GM12878 (cell line): ENCODE data around the gene COBLL1. TPM values are rescaled to one million over a fixed set of nuclear protein-coding genes. Genes with fewer than 3 reads are reported as not detected.

Experiments used
- ATAC-seq: fragments of 200-7000 bp; cut with Tn5 transposase; 3 replicates; pipeline ENCODE4 v1.9.1; 2020; ENCODE audit warnings: mild to moderate bottlenecking, moderate library complexity
- BruUV-seq: library from RNA; stranded (reverse); fragments of 400-500 nt; replicated peaks from 2 replicates; lab custom pipeline; 2021; lab: Mats Ljungman, UMichigan
- CTCF ChIA-PET: fragments of 300-600 bp; sonication (Branson Sonifier 250); formaldehyde crosslinking; extraction: SDS; loops from one replicate; lab custom pipeline; 2021; ENCODE audit warnings: inconsistent platforms; lab: Yijun Ruan, JAX
- POLR2A ChIA-PET: fragments of 350-600 bp; formaldehyde crosslinking; extraction: SDS; loops from one replicate; lab custom pipeline; 2021; ENCODE audit warnings: inconsistent platforms; lab: Charles Lee
- RAD21 ChIA-PET: fragments of 300-600 bp; sonication (Branson Sonifier 250); formaldehyde crosslinking; loops from one replicate; lab custom pipeline; 2023; ENCODE audit warnings: antibody characterized with exemption; ENCODE audit not compliant: unreplicated experiment; lab: Charles Lee
- SMC1A ChIA-PET: fragments of 300-600 bp; sonication (Branson Sonifier 250); formaldehyde crosslinking; loops from one replicate; lab custom pipeline; 2023; ENCODE audit not compliant: unreplicated experiment, uncharacterized antibody; lab: Charles Lee
- DNase-seq: peaks from one replicate; pipeline ENCODE4 v3.0.0-alpha.2; 2011; ENCODE audit warnings: low read depth, low spot score
- FAIRE-seq: peaks from 3 replicates; lab custom pipeline; 2011; peaks lifted over from hg19 to GRCh38; lab: Jason Lieb, UNC
- H2AFZ ChIP-seq: 2 replicates; pipeline ENCODE4 v1.6.0; 2011; ENCODE audit warnings: low read depth, low read length, control low read depth; ENCODE audit not compliant: control insufficient read depth
- H3K27ac ChIP-seq: 2 replicates; pipeline ENCODE4 v1.5.1; 2011; ENCODE audit warnings: control low read depth; ENCODE audit not compliant: control insufficient read depth, insufficient read depth
- H3K27me3 ChIP-seq, 2 experiments: replicated peaks in 1 of 2; 2 replicates each; pipeline versions ENCODE4 v1.6.0 to v1.6.1; 2011; ENCODE audit warnings: low read length in 1 of 2; ENCODE audit not compliant: control insufficient read depth in 2 of 2, insufficient read depth in 2 of 2
- H3K36me3 ChIP-seq, 2 experiments: 2 replicates each; pipeline ENCODE4 v1.5.1; 2011; ENCODE audit warnings: low read length in 1 of 2; ENCODE audit not compliant: control insufficient read depth in 2 of 2, insufficient read depth in 2 of 2
- H3K4me1 ChIP-seq: 2 replicates; pipeline ENCODE4 v1.6.1; 2011; ENCODE audit warnings: mild to moderate bottlenecking, low read length, moderate library complexity, mixed read lengths; ENCODE audit not compliant: control insufficient read depth, insufficient read depth
- H3K4me2 ChIP-seq: 2 replicates; pipeline ENCODE4 v1.6.0; 2011; ENCODE audit warnings: control low read depth; ENCODE audit not compliant: control insufficient read depth, insufficient read depth
- H3K4me3 ChIP-seq: fragments of 200-600 bp; sonication (generic); 2 replicates; pipeline ENCODE4 v1.5.1; 2016
- H3K79me2 ChIP-seq: 2 replicates; pipeline ENCODE4 v1.6.0; 2011; ENCODE audit warnings: low read length; ENCODE audit not compliant: control insufficient read depth, insufficient read depth
- H3K9ac ChIP-seq: 2 replicates; pipeline ENCODE4 v1.8.0; 2011; ENCODE audit warnings: low read length, control low read depth, mixed read lengths; ENCODE audit not compliant: control insufficient read depth, insufficient read depth
- H3K9me3 ChIP-seq: replicated peaks from 3 replicates; pipeline ENCODE4 v1.5.1; 2011; ENCODE audit warnings: mild to moderate bottlenecking, low read length; ENCODE audit not compliant: control insufficient read depth, insufficient read depth
- H4K20me1 ChIP-seq: 2 replicates; pipeline ENCODE4 v1.6.0; 2011; ENCODE audit not compliant: control insufficient read depth, insufficient read depth
- BCL11A ChIP-seq: IDR thresholded peaks from 2 replicates; pipeline ENCODE4 v1.6.1; 2011; ENCODE audit warnings: low read depth, low read length
- CBX3 ChIP-seq: fragments of 200-600 bp; sonication (generic); IDR thresholded peaks from 2 replicates; pipeline ENCODE4 v1.6.1; 2016; ENCODE audit warnings: low read depth, borderline replicate concordance
- ELK1 ChIP-seq: IDR thresholded peaks from 2 replicates; pipeline ENCODE4 v1.6.1; 2012; ENCODE audit warnings: low read depth, low read length, improper control_type of control experiment
- NFYB ChIP-seq: IDR thresholded peaks from 2 replicates; pipeline ENCODE4 v1.6.1; 2011; ENCODE audit warnings: low read depth, mild to moderate bottlenecking, low read length, improper control_type of control experiment, moderate library complexity; ENCODE audit not compliant: insufficient read depth
- POU2F2 ChIP-seq: IDR thresholded peaks from 3 replicates; pipeline ENCODE4 v1.6.1; 2011; ENCODE audit warnings: low read depth, mild to moderate bottlenecking, low read length, borderline replicate concordance
- RB1 ChIP-seq: fragments of 450-650 bp; formaldehyde crosslinking; IDR thresholded peaks from 2 replicates; pipeline ENCODE4 v1.6.1; 2017; ENCODE audit warnings: mild to moderate bottlenecking, borderline replicate concordance
- SMARCA5 ChIP-seq: fragments of 450-650 bp; IDR thresholded peaks from 2 replicates; pipeline ENCODE4 v1.6.1; 2017; ENCODE audit warnings: mild to moderate bottlenecking
- STAT3 ChIP-seq: IDR thresholded peaks from 2 replicates; pipeline ENCODE4 v1.6.1; 2011; ENCODE audit warnings: low read depth, low read length, improper control_type of control experiment
- WRNIP1 ChIP-seq: IDR thresholded peaks from 2 replicates; pipeline ENCODE4 v1.6.1; 2011; ENCODE audit warnings: low read depth, low read length, improper control_type of control experiment, borderline replicate concordance
- YBX1 ChIP-seq: fragments of 450-650 bp; IDR thresholded peaks from 2 replicates; pipeline ENCODE4 v1.6.1; 2016; ENCODE audit warnings: antibody characterized with exemption
- WGBS: methylation state at CpG from one replicate; pipeline ENCODE4 v1.1.6; 2016; ENCODE audit warnings: low lambda C conversion rate; ENCODE audit not compliant: insufficient replicate concordance, insufficient coverage; ENCODE audit errors: missing lambda C conversion rate; 5-methylcytosine and 5-hydroxymethylcytosine counted together
- in situ Hi-C: fragments of 300-500 bp; cut with MboI; formaldehyde crosslinking; loops from 9 replicates; pipeline ENCODE4 v1.14.3; 2018; ENCODE audit warnings: mixed read lengths
- intact Hi-C: fragments of 100-400 bp; cut with micrococcal nuclease; formaldehyde crosslinking; loops from one replicate; pipeline ENCODE4 v1.14.2; 2022; ENCODE audit not compliant: unreplicated experiment
- polyA plus RNA-seq, 11 experiments: library from polyadenylated mRNA; depleted of rRNA in 4 of 11; unstranded in 6 of 11; stranded (reverse) in 5 of 11; fragments of >200 nt; fragmentation: Nextera tagmentation in 4 of 11; fragmentation: Illumina TruSeq in 1 of 11; extraction: Ambion mirVana in 4 of 11; extraction: Trizol in 1 of 11; gene quantifications; 1 replicate in 1 of 11; 2 replicates in 10 of 11; pipeline versions ENCODE4 v1.2.1 to v1.2.3, GENCODE V29; 2011 to 2016; ENCODE audit warnings: inconsistent platforms in 2 of 11, missing spikeins in 2 of 11, low read depth in 1 of 11
- total RNA-seq, 4 experiments: library from RNA; depleted of rRNA in 3 of 4; stranded (reverse); fragments of >200 nt in 3 of 4; fragmentation: Illumina TruSeq in 1 of 4; extraction: Trizol in 1 of 4; gene quantifications; 2 replicates each; pipeline versions ENCODE4 v1.2.1 to v1.2.3, GENCODE V29; 2013 to 2021
- TF ChIP-seq, protein P1 (sequence below): IDR thresholded peaks from 2 replicates; pipeline ENCODE4 v1.6.1; 2011; ENCODE audit warnings: mild to moderate bottlenecking, low read depth, low read length, moderate library complexity; ENCODE audit not compliant: insufficient replicate concordance
- TF ChIP-seq, protein P2 (sequence below): fragments of 450-650 bp; IDR thresholded peaks from 2 replicates; pipeline ENCODE4 v1.6.1; 2017; ENCODE audit warnings: antibody characterized with exemption, mild to moderate bottlenecking, moderate library complexity
- TF ChIP-seq, protein P3 (sequence below): IDR thresholded peaks from 2 replicates; pipeline ENCODE4 v1.6.1; 2012; ENCODE audit warnings: low read depth, low read length, improper control_type of control experiment

COBLL1 gene
- total and polyA plus RNA-seq, 10 of the 15 experiments (the other 5 are each of a cell fraction or from before 2014, with no cell fraction given) = 0.46 TPM; not detected in 9

DNA sequence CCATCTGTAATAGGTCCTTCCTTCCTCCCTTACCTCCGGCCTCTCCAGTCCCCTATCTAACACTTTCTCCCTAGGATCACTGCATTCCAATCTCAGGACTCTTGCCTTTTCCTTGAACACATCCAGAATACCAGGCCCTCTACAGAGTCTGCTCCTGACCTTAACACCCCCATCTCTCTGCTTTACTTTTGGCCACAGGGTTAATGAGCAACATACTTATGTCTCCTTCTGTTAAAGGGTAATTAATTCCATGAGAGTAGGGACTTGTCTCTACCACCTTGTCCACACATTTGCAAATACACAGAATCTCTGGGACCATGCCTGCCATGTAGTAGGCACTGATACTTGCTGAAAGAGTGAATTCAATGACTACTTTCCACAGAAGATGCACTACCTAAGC, 94.9 kb downstream of the COBLL1 start:
- Histone ChIP-seq H3K79me2 (no peaks in the 10 kb centered on the region), H4K20me1 (no peaks in the 10 kb centered on the region), H3K9ac (no peak overlapping the region), H3K9me3 (no peaks in the 10 kb centered on the region; the same call in 2 of the 3 replicates), H3K27ac (no peak overlapping the region), H2AFZ (no peak overlapping the region), H3K27me3 (peaks cover 0 to 4% of the 10 kb centered on the region in 2 experiments; a peak in 2 of 4 replicates), H3K4me2 (no peak overlapping the region), H3K36me3 (no peaks in the 10 kb centered on the region), H3K4me3 (no peak overlapping the region), H3K4me1 (no peaks in the 10 kb centered on the region)
- POLR2A ChIA-PET = no interaction called here
- TF ChIP-seq STAT3 (no peak), ELK1 (no peak), WRNIP1 (no peak), CBX3 (no peak), NFYB (no peak), POU2F2 (no peak), BCL11A (no peak), YBX1 (no peak), RB1 (no peak), SMARCA5 (no peak)
- TF ChIP-seq, protein P1, sequence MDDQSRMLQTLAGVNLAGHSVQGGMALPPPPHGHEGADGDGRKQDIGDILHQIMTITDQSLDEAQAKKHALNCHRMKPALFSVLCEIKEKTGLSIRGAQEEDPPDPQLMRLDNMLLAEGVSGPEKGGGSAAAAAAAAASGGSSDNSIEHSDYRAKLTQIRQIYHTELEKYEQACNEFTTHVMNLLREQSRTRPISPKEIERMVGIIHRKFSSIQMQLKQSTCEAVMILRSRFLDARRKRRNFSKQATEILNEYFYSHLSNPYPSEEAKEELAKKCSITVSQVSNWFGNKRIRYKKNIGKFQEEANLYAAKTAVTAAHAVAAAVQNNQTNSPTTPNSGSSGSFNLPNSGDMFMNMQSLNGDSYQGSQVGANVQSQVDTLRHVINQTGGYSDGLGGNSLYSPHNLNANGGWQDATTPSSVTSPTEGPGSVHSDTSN = no peak
- TF ChIP-seq, protein P2, sequence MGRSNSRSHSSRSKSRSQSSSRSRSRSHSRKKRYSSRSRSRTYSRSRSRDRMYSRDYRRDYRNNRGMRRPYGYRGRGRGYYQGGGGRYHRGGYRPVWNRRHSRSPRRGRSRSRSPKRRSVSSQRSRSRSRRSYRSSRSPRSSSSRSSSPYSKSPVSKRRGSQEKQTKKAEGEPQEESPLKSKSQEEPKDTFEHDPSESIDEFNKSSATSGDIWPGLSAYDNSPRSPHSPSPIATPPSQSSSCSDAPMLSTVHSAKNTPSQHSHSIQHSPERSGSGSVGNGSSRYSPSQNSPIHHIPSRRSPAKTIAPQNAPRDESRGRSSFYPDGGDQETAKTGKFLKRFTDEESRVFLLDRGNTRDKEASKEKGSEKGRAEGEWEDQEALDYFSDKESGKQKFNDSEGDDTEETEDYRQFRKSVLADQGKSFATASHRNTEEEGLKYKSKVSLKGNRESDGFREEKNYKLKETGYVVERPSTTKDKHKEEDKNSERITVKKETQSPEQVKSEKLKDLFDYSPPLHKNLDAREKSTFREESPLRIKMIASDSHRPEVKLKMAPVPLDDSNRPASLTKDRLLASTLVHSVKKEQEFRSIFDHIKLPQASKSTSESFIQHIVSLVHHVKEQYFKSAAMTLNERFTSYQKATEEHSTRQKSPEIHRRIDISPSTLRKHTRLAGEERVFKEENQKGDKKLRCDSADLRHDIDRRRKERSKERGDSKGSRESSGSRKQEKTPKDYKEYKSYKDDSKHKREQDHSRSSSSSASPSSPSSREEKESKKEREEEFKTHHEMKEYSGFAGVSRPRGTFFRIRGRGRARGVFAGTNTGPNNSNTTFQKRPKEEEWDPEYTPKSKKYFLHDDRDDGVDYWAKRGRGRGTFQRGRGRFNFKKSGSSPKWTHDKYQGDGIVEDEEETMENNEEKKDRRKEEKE = no peak
- TF ChIP-seq, protein P3, sequence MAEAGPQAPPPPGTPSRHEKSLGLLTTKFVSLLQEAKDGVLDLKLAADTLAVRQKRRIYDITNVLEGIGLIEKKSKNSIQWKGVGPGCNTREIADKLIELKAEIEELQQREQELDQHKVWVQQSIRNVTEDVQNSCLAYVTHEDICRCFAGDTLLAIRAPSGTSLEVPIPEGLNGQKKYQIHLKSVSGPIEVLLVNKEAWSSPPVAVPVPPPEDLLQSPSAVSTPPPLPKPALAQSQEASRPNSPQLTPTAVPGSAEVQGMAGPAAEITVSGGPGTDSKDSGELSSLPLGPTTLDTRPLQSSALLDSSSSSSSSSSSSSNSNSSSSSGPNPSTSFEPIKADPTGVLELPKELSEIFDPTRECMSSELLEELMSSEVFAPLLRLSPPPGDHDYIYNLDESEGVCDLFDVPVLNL = no peak
- CTCF ChIA-PET = no interaction called here
- FAIRE-seq = no peak
- BruUV-seq = no TSS peak
- SMC1A ChIA-PET = no interaction called here
- in situ Hi-C loops = no loop called here
- intact Hi-C loops = no loop called here
- no peak for DNase-seq
- ATAC-seq = no peak
- WGBS = 8% methylated on average over 1 of the region's 1 CpG
- RAD21 ChIA-PET = no interaction called here
